GM21526 (cell line): ENCODE results near the gene VAV2.

Source experiments
- ATAC-seq: cut with Tn5 transposase; IDR thresholded peaks from one replicate; pipeline ENCODE4 v1.9.1; 2021; ENCODE audit warnings: moderate library complexity; ENCODE audit not compliant: unreplicated experiment, low FRiP score

VAV2 gene, protein sequence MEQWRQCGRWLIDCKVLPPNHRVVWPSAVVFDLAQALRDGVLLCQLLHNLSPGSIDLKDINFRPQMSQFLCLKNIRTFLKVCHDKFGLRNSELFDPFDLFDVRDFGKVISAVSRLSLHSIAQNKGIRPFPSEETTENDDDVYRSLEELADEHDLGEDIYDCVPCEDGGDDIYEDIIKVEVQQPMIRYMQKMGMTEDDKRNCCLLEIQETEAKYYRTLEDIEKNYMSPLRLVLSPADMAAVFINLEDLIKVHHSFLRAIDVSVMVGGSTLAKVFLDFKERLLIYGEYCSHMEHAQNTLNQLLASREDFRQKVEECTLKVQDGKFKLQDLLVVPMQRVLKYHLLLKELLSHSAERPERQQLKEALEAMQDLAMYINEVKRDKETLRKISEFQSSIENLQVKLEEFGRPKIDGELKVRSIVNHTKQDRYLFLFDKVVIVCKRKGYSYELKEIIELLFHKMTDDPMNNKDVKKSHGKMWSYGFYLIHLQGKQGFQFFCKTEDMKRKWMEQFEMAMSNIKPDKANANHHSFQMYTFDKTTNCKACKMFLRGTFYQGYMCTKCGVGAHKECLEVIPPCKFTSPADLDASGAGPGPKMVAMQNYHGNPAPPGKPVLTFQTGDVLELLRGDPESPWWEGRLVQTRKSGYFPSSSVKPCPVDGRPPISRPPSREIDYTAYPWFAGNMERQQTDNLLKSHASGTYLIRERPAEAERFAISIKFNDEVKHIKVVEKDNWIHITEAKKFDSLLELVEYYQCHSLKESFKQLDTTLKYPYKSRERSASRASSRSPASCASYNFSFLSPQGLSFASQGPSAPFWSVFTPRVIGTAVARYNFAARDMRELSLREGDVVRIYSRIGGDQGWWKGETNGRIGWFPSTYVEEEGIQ

GRCh38 chr9:133991964-133992779 lies at the start of gene VAV2:
VAV2 (minus strand) TSS chr9:133992324; CDS start chr9:133992278, 46 bp downstream.
- peak; percentile 39 for ATAC-seq

GRCh38 chr9:134041649-134041962 lies 49.5 kb upstream of the VAV2 start:
- no peak for ATAC-seq

DNA sequence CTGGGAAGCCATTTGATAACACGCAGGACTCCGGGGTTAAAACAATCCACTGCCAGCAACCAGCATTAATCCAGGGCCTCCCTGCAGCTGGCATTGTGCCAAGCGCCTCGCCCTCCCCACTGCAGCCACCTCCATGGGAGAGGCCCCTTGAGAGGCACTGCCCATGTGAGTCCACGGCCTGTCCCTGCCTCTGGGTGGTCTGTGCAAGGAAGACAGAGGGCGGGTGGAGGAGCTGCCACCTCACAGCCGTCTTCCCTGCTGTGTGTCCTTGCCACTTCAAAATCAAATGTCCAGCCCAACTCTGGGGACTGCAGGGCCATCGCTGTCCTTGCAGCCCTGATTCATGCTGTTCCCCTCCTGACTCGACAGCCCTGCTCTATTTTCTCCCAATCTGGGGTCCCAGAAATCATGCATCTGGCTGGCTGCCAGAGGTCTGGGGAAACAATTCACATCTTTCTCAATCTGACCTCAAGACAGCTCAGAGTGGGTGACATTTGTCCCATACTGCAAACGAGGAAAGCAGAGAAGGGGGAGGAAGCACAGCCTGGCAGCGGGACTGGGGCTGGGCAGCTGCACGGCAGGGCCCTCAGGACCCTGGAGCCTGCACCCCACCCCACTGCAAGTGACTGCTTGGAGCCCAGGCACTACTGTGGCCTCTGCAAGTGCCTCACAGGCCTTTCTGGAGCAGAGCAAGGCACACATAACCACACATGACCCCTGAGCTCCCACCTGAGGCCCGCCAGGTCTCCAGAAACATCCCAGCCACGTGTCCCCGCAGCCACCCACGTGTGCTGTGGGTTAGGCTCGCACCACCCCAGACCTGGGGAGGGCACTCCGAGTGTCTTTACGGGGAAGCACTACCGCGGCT lies 48.9 kb upstream of the VAV2 start:
- no peak for ATAC-seq

DNA sequence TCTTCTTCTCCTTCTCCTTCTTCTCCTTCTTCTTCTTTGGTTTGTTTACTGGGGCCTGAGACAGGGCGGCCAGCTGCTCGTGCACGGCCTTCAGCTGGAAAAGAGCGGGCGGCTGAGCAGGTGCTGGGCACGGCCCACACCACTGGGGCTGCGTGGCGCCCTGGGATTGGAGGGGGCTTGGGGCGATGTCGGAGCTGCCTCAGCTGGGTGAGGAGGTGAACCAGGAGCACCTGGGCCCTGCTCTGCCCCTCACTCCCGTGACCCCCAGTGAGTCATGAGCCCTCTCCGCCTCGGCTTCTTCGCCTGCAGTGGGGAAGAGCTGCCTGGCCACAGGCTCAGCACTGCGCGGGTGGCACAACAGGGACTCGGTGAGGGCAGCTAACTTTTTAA lies 48.0 kb upstream of the VAV2 start:
- no peak for ATAC-seq

DNA sequence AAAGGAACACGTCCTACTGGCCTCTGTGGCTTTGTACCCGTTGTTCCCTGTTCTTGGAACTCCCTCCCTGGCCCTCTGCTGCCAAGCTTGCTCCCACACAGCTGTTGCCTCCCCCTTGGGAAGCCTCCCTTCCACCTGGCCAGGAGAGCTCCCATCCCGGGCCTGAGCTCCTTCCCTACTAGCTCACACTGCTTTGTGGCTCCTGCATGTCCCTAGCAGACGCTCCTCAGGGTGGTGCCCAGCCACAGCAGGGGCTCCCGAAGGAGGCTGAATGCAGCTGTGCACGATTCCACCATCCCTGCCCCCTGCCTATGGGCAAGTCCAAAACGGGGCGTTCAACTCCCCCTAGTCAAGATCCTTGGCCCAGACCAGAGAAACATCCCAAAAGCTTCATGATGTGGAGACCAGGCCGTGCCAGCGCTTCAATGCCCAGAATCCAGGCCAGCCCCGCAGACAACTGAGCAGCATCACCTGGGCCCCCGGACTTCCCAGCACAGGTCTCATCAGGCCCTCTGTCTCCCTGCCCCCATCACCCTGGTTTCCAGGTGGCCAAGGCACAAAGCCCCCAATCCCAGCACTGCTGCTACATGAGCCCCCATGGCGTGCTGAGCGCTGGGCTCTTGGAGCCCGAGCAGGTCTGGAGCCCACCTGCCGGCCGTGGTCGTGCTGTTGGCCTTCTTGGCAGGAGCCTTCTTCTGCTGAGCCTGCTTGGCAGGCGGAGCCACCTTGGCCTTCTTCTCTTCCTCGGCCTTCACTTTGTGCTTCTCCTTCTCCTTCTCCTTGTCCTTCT lies 47.5 kb upstream of the VAV2 start:
- ATAC-seq, result no peak

DNA sequence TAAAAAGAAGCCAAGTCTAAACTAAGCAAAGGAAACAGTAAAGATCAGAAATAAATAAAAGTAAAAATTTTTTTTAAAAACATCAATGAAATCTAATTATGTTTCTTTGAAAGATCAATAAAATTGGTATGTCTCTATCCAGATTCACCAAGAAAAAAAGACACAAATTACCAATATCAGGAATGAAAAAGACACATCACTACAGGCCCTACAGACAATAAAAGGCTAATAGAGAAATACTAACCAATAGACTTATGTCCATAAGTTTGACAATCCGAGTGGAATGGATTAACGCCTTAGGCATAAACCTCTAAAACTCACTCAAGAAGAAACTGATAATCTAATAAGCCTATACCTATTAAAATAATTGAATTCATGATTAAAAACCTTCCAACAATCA lies 45.5 kb upstream of the VAV2 start:
- ATAC-seq, result no peak

- no peak for ATAC-seq
Observed at GRCh38 chr9:134036130-134036529, 44.0 kb upstream of the VAV2 start.

DNA sequence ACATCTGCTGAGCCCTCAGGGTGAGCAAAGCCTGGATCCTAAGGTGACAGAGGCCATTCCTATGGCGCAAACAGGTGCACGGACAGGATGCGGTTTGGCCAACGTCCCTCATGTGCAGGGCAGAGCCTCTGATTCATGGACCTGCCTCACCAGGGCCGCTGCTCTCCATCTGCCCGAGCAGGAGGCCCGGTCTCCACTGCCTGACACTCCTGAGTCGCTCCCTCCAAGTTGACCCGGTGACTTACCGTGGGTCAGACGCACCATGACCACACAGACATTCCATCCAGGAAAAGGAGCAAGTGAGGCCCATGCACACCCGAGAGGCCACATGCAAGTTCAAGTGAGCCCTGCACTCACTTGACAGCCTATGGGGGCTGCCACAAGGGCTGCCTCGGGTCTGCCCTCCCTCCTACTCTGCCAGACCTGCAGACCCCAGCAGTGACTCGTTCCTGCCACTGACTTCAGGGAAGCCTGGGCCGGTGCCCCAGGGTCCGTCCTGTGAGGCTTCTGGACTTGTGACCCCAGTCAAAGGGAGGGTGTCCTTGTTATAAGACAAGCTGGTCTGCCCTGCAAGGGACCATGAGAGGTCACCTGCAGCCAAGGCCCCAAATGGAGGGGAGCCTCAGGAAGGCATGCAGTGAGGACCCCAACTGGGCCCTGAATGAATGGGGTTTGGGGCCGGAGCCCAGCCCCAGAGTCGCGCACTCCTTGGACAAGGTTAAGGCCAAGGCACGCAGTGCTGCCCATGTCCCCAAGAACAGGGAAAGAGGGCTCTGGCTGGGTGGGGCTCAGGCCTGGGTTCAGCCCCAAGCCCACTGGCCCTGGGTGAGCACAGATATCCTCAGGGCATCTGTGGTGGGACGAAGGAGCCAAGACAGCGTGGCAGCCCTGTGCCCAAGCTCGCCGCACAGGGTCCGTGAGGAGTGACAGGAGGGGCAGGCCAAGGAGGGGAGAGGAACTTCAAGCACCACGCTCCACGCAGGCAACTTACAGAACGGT lies 43.2 kb upstream of the VAV2 start:
- no peak for ATAC-seq

- ATAC-seq, result no peak
Observed at GRCh38 chr9:134034215-134035040, 42.3 kb upstream of the VAV2 start.

- no peak for ATAC-seq
Observed at GRCh38 chr9:134033516-134034214, 41.5 kb upstream of the VAV2 start.

DNA sequence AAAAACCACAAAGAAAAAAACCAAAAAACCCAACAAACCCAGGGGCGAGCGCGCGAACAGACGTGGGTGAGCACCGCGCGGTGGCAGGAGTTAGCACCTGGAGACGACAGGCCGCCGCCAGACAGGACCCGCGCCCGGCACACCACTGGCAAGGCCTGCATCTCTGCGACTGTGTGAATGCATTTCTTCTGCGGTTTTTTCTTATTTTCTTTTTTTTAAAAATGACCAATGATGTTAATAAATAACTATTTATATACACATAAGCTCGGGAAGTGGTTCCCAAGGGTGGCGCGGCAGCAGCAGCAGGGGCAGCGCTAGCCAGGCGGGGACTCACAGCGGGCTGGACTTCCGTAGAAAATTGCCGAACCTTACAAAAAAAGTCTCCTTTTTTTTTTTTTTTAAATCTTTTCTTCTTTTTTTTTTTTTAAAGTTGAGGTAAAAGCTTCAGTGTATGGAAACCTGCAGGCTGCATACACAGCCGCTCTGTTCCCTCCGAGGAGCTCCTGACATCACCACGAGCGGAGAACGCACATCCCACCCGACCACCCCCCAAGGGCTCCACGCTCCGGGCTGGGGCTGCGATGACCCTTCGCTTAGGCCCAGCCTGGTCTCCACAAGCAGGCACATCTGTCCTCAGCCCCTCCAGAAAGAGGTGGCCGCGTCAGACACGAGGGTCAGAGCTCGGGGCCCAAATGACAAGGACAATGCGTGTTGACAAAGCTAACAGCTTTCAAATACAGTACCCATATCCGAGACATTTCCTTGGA lies 40.5 kb upstream of the VAV2 start:
- ATAC-seq, result no peak

GRCh38 chr9:134031783-134032182 lies 39.7 kb upstream of the VAV2 start:
- ATAC-seq, result no peak

DNA sequence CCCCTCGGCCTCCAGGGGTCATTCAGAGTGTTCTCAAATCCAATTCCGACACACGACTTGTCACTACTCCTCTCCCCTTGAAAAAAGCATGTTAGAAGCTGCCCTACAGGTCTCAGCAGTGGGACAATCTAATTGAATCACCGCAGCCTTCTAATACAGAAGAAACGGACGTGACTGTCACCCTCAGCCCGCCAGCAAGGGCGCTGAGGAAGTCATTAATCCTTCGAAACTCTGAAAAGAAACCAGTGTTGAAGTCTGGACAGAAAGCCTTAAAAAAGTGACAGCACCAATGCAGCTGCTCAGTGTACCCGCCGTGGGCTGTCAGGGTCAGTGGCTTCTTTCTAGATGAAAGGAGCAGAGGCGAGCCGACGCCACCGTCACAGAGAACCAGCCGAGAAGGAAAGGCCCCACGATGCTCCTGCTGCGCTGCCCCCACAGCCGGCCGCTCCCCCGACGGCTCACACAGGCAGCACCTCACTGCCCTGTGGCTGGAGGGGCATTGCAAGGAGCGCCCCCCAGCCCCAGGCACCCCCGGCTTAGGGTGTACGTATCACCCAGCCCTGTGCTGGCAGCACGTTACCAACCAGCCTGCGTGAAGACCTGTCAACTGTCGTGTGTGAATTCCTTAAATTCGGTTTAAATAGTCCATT lies 38.8 kb upstream of the VAV2 start:
- no peak for ATAC-seq

DNA sequence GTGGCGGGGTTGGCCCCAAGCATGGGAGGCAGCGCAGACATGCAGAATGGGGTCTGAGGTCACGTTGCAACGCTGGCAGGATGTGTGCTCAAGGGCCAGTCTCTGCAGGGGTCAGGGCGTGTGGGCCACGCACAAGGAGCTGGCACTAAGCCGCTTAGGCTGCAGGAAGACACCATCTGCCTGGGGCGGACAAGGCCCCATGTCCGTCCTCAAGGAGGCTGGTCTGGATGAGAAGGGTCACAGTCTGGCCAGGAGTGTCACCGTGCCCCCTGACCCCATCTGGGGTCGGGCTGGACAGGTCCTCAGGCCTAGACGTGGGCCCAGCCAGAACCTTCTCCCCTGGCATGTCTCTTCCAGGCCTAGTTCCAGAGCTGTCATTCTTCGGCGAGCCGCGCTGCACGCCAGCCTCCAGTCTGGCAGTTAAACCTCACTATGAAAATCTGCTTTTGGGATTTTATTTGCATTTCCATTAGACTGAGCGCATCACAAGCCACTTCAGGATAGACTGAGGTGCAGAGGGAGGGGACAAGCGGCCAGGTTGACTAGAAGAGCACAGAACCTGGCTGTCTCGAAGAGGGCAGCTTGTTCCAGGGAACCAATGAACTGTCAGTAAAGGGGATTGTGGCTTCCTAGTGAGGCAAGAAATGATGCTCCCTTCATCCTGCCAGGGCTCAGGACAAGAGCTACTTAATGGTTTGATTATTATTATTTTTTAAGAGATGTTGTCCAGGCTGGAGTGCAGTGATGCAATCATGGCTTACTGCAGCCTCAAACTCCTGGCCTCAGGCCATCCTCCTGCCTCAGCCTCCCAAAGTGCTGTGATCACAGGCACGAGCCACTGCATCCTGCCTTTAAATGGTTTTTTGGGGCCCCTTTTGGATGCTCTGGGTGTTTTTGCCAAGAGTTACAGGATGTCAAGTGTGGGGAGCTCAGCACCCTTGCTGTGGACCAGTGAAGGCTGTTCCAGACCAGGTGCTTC lies 37.4 kb upstream of the VAV2 start:
- no peak for ATAC-seq
